ENCODE data around the gene GDNF. TPM values are rescaled to one million over a fixed set of nuclear protein-coding genes. Genes with fewer than 3 reads are reported as not detected.

Gene GDNF
- total RNA-seq, 1 donor from 2014 or later, result 1.1 TPM

DNA sequence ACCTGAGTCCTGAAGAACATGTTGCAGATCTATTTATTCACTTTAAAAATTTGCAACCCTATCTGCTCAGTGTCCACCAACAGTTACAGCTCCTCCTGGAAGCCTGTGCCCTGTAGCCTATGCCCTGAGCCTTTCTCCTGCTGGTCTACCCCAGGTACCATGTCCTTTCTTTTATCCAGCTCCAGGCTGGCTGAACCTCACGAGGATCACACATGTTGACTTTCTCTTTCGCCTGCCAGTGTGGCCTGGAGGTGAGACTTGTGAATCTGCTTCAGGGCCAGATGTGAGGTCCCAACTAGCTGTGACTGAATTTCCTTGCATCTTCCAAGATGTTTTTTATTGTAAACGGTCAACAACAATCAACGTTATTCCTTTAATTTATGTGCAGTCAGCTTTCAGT is 70.7 kb downstream of the GDNF start:
- peaks cover 38% of the 10 kb centered on the region for H3K4me1 Mint-ChIP-seq (ENCODE audit: low read depth)
- TF ChIP-seq, protein P1, sequence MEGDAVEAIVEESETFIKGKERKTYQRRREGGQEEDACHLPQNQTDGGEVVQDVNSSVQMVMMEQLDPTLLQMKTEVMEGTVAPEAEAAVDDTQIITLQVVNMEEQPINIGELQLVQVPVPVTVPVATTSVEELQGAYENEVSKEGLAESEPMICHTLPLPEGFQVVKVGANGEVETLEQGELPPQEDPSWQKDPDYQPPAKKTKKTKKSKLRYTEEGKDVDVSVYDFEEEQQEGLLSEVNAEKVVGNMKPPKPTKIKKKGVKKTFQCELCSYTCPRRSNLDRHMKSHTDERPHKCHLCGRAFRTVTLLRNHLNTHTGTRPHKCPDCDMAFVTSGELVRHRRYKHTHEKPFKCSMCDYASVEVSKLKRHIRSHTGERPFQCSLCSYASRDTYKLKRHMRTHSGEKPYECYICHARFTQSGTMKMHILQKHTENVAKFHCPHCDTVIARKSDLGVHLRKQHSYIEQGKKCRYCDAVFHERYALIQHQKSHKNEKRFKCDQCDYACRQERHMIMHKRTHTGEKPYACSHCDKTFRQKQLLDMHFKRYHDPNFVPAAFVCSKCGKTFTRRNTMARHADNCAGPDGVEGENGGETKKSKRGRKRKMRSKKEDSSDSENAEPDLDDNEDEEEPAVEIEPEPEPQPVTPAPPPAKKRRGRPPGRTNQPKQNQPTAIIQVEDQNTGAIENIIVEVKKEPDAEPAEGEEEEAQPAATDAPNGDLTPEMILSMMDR (IDR thresholded peaks at IDR 0.05), result no peak
- no peaks in the 10 kb centered on the region for H3K27me3 Mint-ChIP-seq (ENCODE audit: low read depth)
- H3K27ac Mint-ChIP-seq (ENCODE audit: unreplicated experiment), result no peak overlapping the region
- no peaks in the 10 kb centered on the region for H3K9me3 Mint-ChIP-seq (ENCODE audit: low read depth)
- DNase-seq (ENCODE audit: low spot score), result no peak
- H3K36me3 Mint-ChIP-seq (ENCODE audit: low read depth), result no peaks in the 10 kb centered on the region
- H3K4me3 Mint-ChIP-seq (ENCODE audit: unreplicated experiment), result no peak overlapping the region

DNA sequence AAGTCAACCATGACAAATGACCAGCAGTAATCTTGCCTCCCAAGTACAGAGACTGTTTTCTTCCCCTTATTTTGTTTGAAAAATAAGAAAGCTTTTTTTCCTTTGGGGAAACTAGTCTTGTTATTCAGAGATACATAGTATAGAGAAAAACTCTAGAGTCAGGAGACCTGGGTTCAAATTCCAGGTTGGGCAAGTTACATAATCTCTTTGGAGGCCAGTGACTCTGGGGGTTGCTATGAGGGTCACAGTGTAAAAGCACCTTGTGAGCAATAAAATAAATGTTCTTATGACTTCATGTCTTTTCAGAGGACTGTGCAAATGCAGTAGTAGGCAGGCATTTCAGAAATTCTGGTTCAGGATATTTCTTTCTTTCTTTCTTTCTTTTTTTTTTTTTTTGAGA is 71.5 kb downstream of the GDNF start:
- Mint-ChIP-seq H3K4me1 (ENCODE audit: low read depth) (peaks cover 38% of the 10 kb centered on the region), H3K36me3 (ENCODE audit: low read depth) (no peaks in the 10 kb centered on the region), H3K27ac (ENCODE audit: unreplicated experiment) (no peak overlapping the region), H3K27me3 (ENCODE audit: low read depth) (no peaks in the 10 kb centered on the region), H3K9me3 (ENCODE audit: low read depth) (no peaks in the 10 kb centered on the region), H3K4me3 (ENCODE audit: unreplicated experiment) (no peak overlapping the region)
- TF ChIP-seq, protein P1 (IDR thresholded peaks at IDR 0.05), result no peak
- DNase-seq (ENCODE audit: low spot score), result no peak

DNA sequence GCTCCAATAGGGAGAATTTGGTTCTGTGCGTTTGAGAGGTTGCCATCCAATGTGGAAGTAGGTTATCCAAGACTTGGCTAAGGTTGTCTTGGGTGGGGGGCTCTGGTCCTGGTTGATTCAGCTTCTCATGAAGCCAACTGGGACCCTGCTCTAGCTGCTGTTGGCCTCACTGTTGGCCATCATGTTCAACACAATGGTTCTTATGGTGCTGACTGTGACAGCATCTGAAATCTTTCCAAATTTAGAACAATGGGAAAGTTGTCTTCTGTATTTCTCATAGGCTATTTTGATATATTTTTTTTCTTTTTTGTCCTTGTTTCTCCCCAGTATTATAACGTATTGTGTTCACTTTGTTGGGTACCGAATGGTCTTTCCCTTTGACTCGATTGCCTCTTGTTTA is 71.9 kb downstream of the GDNF start:
- no peak for DNase-seq (ENCODE audit: low spot score)
- Mint-ChIP-seq H3K9me3 (ENCODE audit: low read depth) (no peaks in the 10 kb centered on the region), H3K36me3 (ENCODE audit: low read depth) (no peaks in the 10 kb centered on the region), H3K27ac (ENCODE audit: unreplicated experiment) (no peak overlapping the region), H3K27me3 (ENCODE audit: low read depth) (no peaks in the 10 kb centered on the region), H3K4me1 (ENCODE audit: low read depth) (peaks cover 36% of the 10 kb centered on the region), H3K4me3 (ENCODE audit: unreplicated experiment) (no peak overlapping the region)
- TF ChIP-seq, protein P1 (IDR thresholded peaks at IDR 0.05), result no peak

DNA sequence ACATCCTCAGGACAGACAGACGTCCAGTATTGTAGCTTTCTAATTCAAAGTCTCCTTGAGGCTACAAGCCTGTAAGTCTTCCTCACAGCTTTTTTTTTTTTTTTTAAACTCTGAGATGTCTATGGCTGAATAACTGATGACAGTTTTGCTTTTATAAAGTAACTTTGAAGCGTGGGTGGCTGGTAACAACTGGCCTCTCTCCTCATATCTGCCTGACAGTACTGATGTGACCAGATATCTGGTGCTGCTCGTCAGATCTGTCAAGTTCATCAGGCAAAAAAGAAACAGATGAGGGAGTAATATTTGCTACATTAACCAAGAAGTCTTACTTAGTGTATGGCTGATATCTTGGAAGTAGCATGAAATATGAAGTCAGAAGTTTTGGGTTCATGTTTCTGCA is 72.6 kb downstream of the GDNF start:
- TF ChIP-seq, protein P1 (IDR thresholded peaks at IDR 0.05), result no peak
- Mint-ChIP-seq H3K4me3 (ENCODE audit: unreplicated experiment) (no peak overlapping the region), H3K9me3 (ENCODE audit: low read depth) (no peaks in the 10 kb centered on the region), H3K27me3 (ENCODE audit: low read depth) (no peaks in the 10 kb centered on the region), H3K36me3 (ENCODE audit: low read depth) (no peaks in the 10 kb centered on the region), H3K4me1 (ENCODE audit: low read depth) (peaks cover 29% of the 10 kb centered on the region), H3K27ac (ENCODE audit: unreplicated experiment) (no peak overlapping the region)
- no peak for DNase-seq (ENCODE audit: low spot score)
